Ovary (tissue), 9 donors: ENCODE measurements around the gene TACR1. TPM values are rescaled to one million over a fixed set of nuclear protein-coding genes. Genes with fewer than 3 reads are reported as not detected.

Source experiments
- DNase-seq, 5 donors: peaks; one replicate each; pipeline ENCODE4 v3.0.0-alpha.2; 2019 to 2020
- H3K27ac ChIP-seq, 2 donors: fragments of 200-600 bp; one replicate each; pipeline versions ENCODE4 v1.5.1 to v1.8.0; 2019 to 2022
- H3K27me3 ChIP-seq: fragments of 200-600 bp; one replicate; pipeline ENCODE4 v1.8.0; 2022
- H3K36me3 ChIP-seq: fragments of 200-600 bp; sonication (generic); one replicate; pipeline ENCODE4 v1.5.1; 2019
- H3K4me1 ChIP-seq: one replicate; pipeline ENCODE4 v1.8.1; 2013; ENCODE audit warnings: mild to moderate bottlenecking, moderate library complexity; ENCODE audit not compliant: insufficient read depth
- H3K4me3 ChIP-seq: fragments of 200-600 bp; sonication (generic); one replicate; pipeline ENCODE4 v1.5.1; 2017
- H3K9me3 ChIP-seq, 2 donors: fragments of 200-600 bp in 1 of 2; sonication (generic) in 1 of 2; one replicate each; pipeline versions ENCODE4 v1.5.1 to v1.8.1; 2013 to 2019; ENCODE audit warnings: mild to moderate bottlenecking in 1 of 2, moderate library complexity in 1 of 2
- CTCF ChIP-seq, 3 donors: fragments of 450-650 bp in 2 of 3; fragments of 200-600 bp in 1 of 3; IDR thresholded peaks; one replicate each; pipeline versions ENCODE4 v1.5.1 to v1.8.0; 2016 to 2022; ENCODE audit warnings: antibody characterized with exemption in 3 of 3, mild to moderate bottlenecking in 1 of 3
- EP300 ChIP-seq: sonication (generic); formaldehyde crosslinking; IDR thresholded peaks from one replicate; pipeline ENCODE4 v1.6.1; 2017; ENCODE audit warnings: antibody characterized with exemption
- POLR2A ChIP-seq: fragments of 450-650 bp; IDR thresholded peaks from one replicate; pipeline ENCODE4 v1.6.1; 2017; ENCODE audit warnings: antibody characterized with exemption, mild to moderate bottlenecking, moderate library complexity
- WGBS, 3 donors: extraction: QIAGEN DNeasy Blood & Tissue Kit in 1 of 3; methylation state at CpG; one replicate each; pipeline versions ENCODE4 v1.1.5 to v1.1.7; 2013 to 2017; 5-methylcytosine and 5-hydroxymethylcytosine counted together
- intact Hi-C, 4 donors: fragments of 100-400 bp; cut with DNase I; formaldehyde crosslinking; loops; one replicate each; pipeline versions ENCODE4 v1.11.0 to v1.15.1; 2022 to 2023
- polyA plus RNA-seq, 2 donors: library from polyadenylated mRNA; stranded (reverse); fragments of 200-250 nt in 1 of 2; fragments of 350-450 nt in 1 of 2; fragmentation: Illumina TruSeq in 1 of 2; extraction: RNeasy Lipid Tissue Mini Kit (QIAGEN cat#74804) in 1 of 2; gene quantifications; one replicate each; pipeline ENCODE4 v1.2.3, GENCODE V29; 2013 to 2014
- total RNA-seq, 7 donors: library from RNA; depleted of rRNA in 2 of 7; stranded (reverse); fragments of >200 nt in 2 of 7; fragmentation: NEBNext Ultra II Directional in 3 of 7; extraction: Animal tissue kit (Norgen Biotek cat#: 25700) in 3 of 7; gene quantifications; one replicate each; pipeline versions ENCODE4 v1.1.0 to v1.2.4, GENCODE V29; 2016 to 2023
- donor health status: DM: no; HTN: no; CAD: no; lungs with moderate emphysema.
- donor health status: DM: no; HTN: no; CAD: no.
- donor health status: Bipolar disorder and iron deficiency.
- donor health status: DM: yes; HTN: yes; CAD: no.
- donor health status: DM: no; HTN: no; CAD: no.
- donor health status: DM: yes; HTN: yes; CAD: no.

The TACR1 gene
- total and polyA plus RNA-seq, 9 donors, result 0.43 to 4.4 (median 1.3) TPM

DNA sequence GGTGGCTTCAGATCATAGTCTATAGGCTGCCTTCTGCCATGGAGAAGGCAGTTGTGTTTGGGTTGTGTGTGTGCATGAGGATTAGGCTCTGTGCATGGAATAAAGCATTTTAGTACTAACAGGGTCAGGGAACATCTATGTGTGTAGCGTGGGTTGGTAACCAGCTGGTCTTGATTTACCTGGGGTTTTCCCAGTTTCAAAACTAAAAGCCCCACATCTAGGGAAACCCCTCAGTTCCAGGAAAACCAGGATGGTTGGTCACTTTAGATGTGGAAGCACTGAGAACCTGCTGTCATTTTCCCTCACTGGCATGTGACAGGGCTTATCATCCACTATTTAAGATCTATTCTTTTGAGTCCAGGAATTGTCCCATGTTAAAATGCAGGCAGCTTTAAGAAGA lies 124.6 kb downstream of the TACR1 start:
- TF ChIP-seq EP300 (no peak), POLR2A (no peak), CTCF (IDR thresholded peaks at IDR 0.05) (no peak)
- H3K4me3 ChIP-seq, result no peak overlapping the region
- H3K27ac ChIP-seq, result no peak overlapping the region
- H3K4me1 ChIP-seq, result peaks cover 2% of the 10 kb centered on the region
- WGBS, 3 donors, result 84 to 100% (median 98%) methylated on average over 1 of the region's 1 CpG
- intact Hi-C loops, result no loop called here
- no peaks in the 10 kb centered on the region for H3K9me3 ChIP-seq
- H3K27me3 ChIP-seq, result no peaks in the 10 kb centered on the region
- DNase-seq, result no peak
- H3K36me3 ChIP-seq, result no peaks in the 10 kb centered on the region

GRCh38 chr2:75074228-75074627 lies 125.1 kb downstream of the TACR1 start:
- H3K27ac ChIP-seq, result no peak overlapping the region
- intact Hi-C loops, result no loop called here
- no peaks in the 10 kb centered on the region for H3K27me3 ChIP-seq
- peaks cover 2% of the 10 kb centered on the region for H3K4me1 ChIP-seq
- TF ChIP-seq POLR2A (no peak), EP300 (no peak), CTCF (IDR thresholded peaks at IDR 0.05) (no peak)
- DNase-seq, result no peak
- no peak overlapping the region for H3K4me3 ChIP-seq
- H3K9me3 ChIP-seq, result no peaks in the 10 kb centered on the region
- no peaks in the 10 kb centered on the region for H3K36me3 ChIP-seq
- 57 to 82% (median 61%) methylated on average over 1 of the region's 1 CpG for WGBS, 3 donors

DNA sequence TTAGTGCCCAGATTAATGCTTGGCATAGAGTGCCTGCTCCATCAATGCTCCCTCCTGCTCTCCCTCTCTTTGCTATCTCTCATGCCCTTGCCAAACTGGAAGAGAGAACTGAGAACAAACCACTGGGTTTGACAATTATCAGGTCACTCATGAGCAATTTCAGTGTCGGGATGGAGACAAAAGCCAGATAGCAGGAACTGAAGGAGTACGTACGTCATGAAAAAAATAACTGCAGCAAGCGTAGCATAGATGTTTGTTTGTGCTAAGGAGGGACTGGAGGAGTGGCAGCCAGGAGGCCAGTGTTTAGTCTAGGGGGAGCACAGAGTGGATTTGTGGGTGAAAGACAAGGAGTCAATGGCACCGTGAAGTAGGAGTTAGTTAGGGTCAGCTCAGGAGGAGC lies 127.6 kb downstream of the TACR1 start:
- Histone ChIP-seq H3K9me3 (no peaks in the 10 kb centered on the region), H3K4me3 (no peak overlapping the region), H3K27ac (no peak overlapping the region), H3K36me3 (no peaks in the 10 kb centered on the region), H3K27me3 (no peaks in the 10 kb centered on the region), H3K4me1 (peaks cover 3% of the 10 kb centered on the region)
- WGBS, 3 donors, result 11 to 43% (median 18%) methylated on average over 5 of the region's 5 CpGs
- TF ChIP-seq EP300 (no peak), CTCF (IDR thresholded peaks at IDR 0.05) (no peak), POLR2A (no peak)
- intact Hi-C loops, result no loop called here
- no peak for DNase-seq

DNA sequence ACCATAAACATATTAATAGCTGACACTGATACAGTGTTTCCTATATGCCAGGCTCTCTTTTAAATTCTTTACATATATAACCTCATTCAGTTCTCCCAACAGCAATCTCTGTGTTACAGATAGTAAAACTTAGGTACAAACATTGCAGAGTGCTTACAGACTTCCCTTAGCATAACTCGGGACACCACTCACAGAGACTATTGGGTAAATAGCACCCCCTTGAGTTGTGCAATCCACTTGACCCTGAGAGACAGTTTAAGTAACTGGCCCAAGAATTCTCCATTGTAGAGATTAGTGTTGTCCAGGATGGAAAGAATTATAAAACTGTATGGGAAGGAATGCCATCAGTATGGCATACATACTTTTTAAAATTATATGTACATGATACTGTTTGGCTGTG lies 130.8 kb downstream of the TACR1 start:
- DNase-seq, result no peak
- WGBS, 3 donors, result 50 to 97% (median 92%) methylated on average over 1 of the region's 1 CpG
- Histone ChIP-seq H3K36me3 (no peaks in the 10 kb centered on the region), H3K27ac (no peak overlapping the region), H3K9me3 (no peaks in the 10 kb centered on the region), H3K4me3 (no peak overlapping the region), H3K27me3 (no peaks in the 10 kb centered on the region), H3K4me1 (peaks cover 3% of the 10 kb centered on the region)
- intact Hi-C loops, result no loop called here
- no peak for TF ChIP-seq CTCF (IDR thresholded peaks at IDR 0.05)
- TF ChIP-seq POLR2A, result no peak
- TF ChIP-seq EP300, result no peak

DNA sequence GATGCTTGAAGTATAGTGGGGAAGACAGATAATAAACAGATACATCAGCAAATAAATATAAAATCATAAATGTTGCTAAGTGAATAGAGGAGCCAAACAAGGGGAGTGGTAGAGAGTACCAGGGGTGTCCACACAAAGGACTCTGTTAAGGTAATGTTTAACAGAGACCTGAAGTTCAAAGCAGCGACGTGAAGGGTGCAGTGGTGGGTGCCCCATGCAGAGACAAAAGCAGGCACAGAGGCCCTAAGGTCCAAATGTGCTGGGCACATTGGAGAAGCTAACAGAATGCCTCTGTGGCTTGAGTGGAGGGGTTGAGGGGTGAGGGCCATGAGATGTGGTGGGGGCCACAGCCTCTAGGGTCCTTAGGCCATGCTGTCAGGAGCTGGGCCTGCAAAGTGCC lies 131.8 kb downstream of the TACR1 start:
- Histone ChIP-seq H3K4me1 (peaks cover 3% of the 10 kb centered on the region), H3K4me3 (no peak overlapping the region), H3K27ac (no peak overlapping the region), H3K27me3 (no peaks in the 10 kb centered on the region), H3K36me3 (no peaks in the 10 kb centered on the region), H3K9me3 (no peaks in the 10 kb centered on the region)
- intact Hi-C loops, result no loop called here
- 99 to 100% (median 99%) methylated on average over 2 of the region's 2 CpGs for WGBS, 3 donors
- no peak for TF ChIP-seq EP300
- no peak for TF ChIP-seq CTCF (IDR thresholded peaks at IDR 0.05)
- no peak for TF ChIP-seq POLR2A
- no peak for DNase-seq
